ENCODE results near the gene AADACL4.
A peak's percentile ranks its signal among the peaks of the same experiment; 100 is the strongest.

The AADACL4 gene

GRCh38 chr1:12614402-12615158 lies 29.3 kb upstream of the AADACL4 start:
- no peak for ATAC-seq (ENCODE audit: insufficient read depth, low read depth)
- DNase-seq = no peak
- Histone ChIP-seq H3K4me1 (ENCODE audit: insufficient read depth, low read length) (peaks cover 53% of the 10 kb centered on the region), H3K36me3 (ENCODE audit: insufficient read depth, low read length) (peaks cover 34% of the 10 kb centered on the region), H3K79me2 (ENCODE audit: insufficient read depth, low read length) (peaks cover 74% of the 10 kb centered on the region), H3K9ac (ENCODE audit: low read depth, low read length) (peak overlapping the region; percentile 65; the same call in 1 of the 2 replicates), H3K4me2 (ENCODE audit: insufficient read depth, low read length) (peak overlapping the region; percentile 68), H3K27ac (ENCODE audit: low read length) (peak overlapping the region; percentile 90; the same call in 1 of the 2 replicates), H2AFZ (ENCODE audit: low read depth, low read length) (no peak overlapping the region), H3K27me3 (ENCODE audit: insufficient read depth, low read length, poor library complexity) (peaks cover 5% of the 10 kb centered on the region), H3K9me3 (ENCODE audit: insufficient read depth, low read length, severe bottlenecking) (no peaks in the 10 kb centered on the region), H4K20me1 (ENCODE audit: insufficient read depth, low read length) (peaks cover 28% of the 10 kb centered on the region), H3K4me3 (ENCODE audit: low read depth in 1 of 2, low read length in 2 of 2) (peak overlapping the region in 1 of 2 experiments; percentile 60; a peak in 2 of 4 replicates)
- no peak for TF ChIP-seq EZH2 (IDR thresholded peaks at IDR 0.05; ENCODE audit: borderline replicate concordance, low read depth, low read length, severe bottlenecking)
- TF ChIP-seq, protein P1, sequence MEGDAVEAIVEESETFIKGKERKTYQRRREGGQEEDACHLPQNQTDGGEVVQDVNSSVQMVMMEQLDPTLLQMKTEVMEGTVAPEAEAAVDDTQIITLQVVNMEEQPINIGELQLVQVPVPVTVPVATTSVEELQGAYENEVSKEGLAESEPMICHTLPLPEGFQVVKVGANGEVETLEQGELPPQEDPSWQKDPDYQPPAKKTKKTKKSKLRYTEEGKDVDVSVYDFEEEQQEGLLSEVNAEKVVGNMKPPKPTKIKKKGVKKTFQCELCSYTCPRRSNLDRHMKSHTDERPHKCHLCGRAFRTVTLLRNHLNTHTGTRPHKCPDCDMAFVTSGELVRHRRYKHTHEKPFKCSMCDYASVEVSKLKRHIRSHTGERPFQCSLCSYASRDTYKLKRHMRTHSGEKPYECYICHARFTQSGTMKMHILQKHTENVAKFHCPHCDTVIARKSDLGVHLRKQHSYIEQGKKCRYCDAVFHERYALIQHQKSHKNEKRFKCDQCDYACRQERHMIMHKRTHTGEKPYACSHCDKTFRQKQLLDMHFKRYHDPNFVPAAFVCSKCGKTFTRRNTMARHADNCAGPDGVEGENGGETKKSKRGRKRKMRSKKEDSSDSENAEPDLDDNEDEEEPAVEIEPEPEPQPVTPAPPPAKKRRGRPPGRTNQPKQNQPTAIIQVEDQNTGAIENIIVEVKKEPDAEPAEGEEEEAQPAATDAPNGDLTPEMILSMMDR (IDR thresholded peaks at IDR 0.05; ENCODE audit: borderline replicate concordance, extremely low read depth, low read length, poor library complexity, severe bottlenecking) = no peak

DNA sequence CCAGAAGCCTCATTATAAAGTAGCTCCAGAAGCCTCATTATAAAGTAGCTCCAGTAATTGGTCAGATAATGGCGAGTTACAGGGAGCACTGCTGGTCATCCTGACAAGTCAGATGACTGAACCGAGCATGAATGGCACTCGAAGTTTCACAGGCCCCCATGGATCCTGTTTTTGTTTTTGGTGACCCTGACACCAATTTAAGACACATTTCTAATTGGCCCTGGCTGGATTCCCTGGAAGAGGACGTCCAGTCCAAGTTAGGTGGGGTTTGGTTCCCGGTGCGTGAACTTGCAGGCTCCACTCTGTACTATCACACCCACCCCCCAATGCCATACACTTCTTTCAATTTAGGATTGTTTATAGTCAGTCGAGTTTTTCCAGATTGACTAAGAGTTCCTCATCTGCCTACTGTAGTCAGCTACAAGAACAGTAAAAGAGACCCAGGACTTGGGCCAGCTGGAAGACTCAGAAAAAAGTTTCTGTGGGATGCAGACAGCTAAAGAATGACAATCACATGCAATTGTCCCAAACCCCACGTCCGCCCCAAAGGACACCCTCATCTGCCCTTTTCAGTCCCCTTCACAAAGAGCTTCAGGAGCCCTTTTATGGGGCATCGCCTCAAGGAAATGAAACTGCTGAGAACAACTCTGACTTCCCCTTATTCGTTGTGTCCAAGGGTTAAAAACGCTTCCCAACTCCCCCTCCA lies 28.6 kb upstream of the AADACL4 start:
- TF ChIP-seq, protein P1 (IDR thresholded peaks at IDR 0.05; ENCODE audit: borderline replicate concordance, extremely low read depth, low read length, poor library complexity, severe bottlenecking) = no peak
- no peak for TF ChIP-seq EZH2 (IDR thresholded peaks at IDR 0.05; ENCODE audit: borderline replicate concordance, low read depth, low read length, severe bottlenecking)
- peak overlapping the region; percentile 65 for H3K9ac ChIP-seq (ENCODE audit: low read depth, low read length)
- ATAC-seq (ENCODE audit: insufficient read depth, low read depth) = no peak

DNA sequence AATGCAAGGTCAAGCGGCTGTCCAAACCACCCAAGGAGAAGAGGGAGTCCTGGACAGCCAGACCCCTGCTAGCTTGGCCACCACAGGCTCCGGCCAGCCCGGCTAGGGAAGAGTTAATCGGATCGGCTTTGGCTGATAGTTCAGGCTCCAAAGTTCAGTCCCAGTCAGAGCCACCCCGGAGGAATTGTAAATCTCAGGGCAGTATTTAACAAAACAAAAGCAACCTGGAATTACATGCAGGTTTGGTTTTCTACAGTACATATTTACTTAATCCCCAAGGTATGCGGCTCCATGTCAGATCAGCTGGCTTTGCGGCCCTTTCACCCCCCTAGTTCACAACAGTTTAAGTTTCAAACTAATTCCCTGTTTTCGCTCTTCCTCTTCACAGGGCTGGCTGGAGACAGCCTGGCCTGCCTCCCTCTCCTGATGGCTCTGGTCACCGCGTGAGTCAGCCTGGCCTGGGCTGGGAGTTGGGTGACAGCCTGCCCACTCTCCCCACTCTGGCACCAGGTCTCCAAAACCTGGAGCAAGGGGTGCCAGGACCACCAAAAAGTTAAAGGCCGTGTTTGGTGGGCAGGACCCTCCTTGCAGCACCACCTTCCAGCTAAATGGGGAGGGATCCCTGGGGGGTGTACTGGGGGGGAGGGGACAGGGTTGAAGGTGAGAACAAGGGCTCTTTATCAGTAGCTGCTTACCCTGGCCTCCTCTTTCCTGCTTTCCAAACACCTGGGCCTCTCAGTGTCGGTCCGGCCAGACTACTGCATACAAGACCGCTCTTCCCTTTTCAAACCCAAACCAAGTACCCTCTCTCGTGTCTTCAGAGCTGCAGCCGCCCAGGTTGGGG lies 27.8 kb upstream of the AADACL4 start:
- H3K9ac ChIP-seq (ENCODE audit: low read depth, low read length) = peak overlapping the region; percentile 65
- peaks cover 28% of the 10 kb centered on the region for H4K20me1 ChIP-seq (ENCODE audit: insufficient read depth, low read length)
- H3K9me3 ChIP-seq (ENCODE audit: insufficient read depth, low read length, severe bottlenecking) = no peaks in the 10 kb centered on the region
- 0 out of 2 replicates have a peak overlapping the region, but pooled peaks have one; percentile 63 for H2AFZ ChIP-seq (ENCODE audit: low read depth, low read length)
- ATAC-seq (ENCODE audit: insufficient read depth, low read depth) = no peak
- peaks cover 59% of the 10 kb centered on the region for H3K79me2 ChIP-seq (ENCODE audit: insufficient read depth, low read length)
- peaks cover 68% of the 10 kb centered on the region for H3K4me1 ChIP-seq (ENCODE audit: insufficient read depth, low read length)
- H3K4me2 ChIP-seq (ENCODE audit: insufficient read depth, low read length) = peak overlapping the region; percentile 68
- H3K36me3 ChIP-seq (ENCODE audit: insufficient read depth, low read length) = peaks cover 24% of the 10 kb centered on the region
- H3K4me3 ChIP-seq (ENCODE audit: low read depth in 1 of 2, low read length in 2 of 2) = peak overlapping the region; percentile 60 to 65; a peak in 3 of 4 replicates
- no peak for TF ChIP-seq EZH2 (IDR thresholded peaks at IDR 0.05; ENCODE audit: borderline replicate concordance, low read depth, low read length, severe bottlenecking)
- TF ChIP-seq, protein P1 (IDR thresholded peaks at IDR 0.05; ENCODE audit: borderline replicate concordance, extremely low read depth, low read length, poor library complexity, severe bottlenecking) = no peak
- peaks cover 5% of the 10 kb centered on the region for H3K27me3 ChIP-seq (ENCODE audit: insufficient read depth, low read length, poor library complexity)
- DNase-seq = peak; percentile 27
- peak overlapping the region; percentile 90 for H3K27ac ChIP-seq (ENCODE audit: low read length)

More for the DNA sequence above, 28.6 kb upstream of the AADACL4 start:
- peak overlapping the region; percentile 68 for H3K4me2 ChIP-seq (ENCODE audit: insufficient read depth, low read length)
- H3K9me3 ChIP-seq (ENCODE audit: insufficient read depth, low read length, severe bottlenecking) = no peaks in the 10 kb centered on the region
- H3K36me3 ChIP-seq (ENCODE audit: insufficient read depth, low read length) = peaks cover 32% of the 10 kb centered on the region
- DNase-seq = no peak
- H4K20me1 ChIP-seq (ENCODE audit: insufficient read depth, low read length) = peaks cover 28% of the 10 kb centered on the region
- H3K79me2 ChIP-seq (ENCODE audit: insufficient read depth, low read length) = peaks cover 67% of the 10 kb centered on the region
- H3K27ac ChIP-seq (ENCODE audit: low read length) = peak overlapping the region; percentile 90; the same call in 1 of the 2 replicates
- peak overlapping the region; percentile 0 to 60; a peak in 3 of 4 replicates for H3K4me3 ChIP-seq (ENCODE audit: low read depth in 1 of 2, low read length in 2 of 2)
- peaks cover 5% of the 10 kb centered on the region for H3K27me3 ChIP-seq (ENCODE audit: insufficient read depth, low read length, poor library complexity)
- H2AFZ ChIP-seq (ENCODE audit: low read depth, low read length) = no peak overlapping the region
- H3K4me1 ChIP-seq (ENCODE audit: insufficient read depth, low read length) = peaks cover 60% of the 10 kb centered on the region
